HG03097 (cell line): ENCODE data around the gene CPM.

ENCODE experiments used
- ATAC-seq: cut with Tn5 transposase; IDR thresholded peaks from one replicate; pipeline ENCODE4 v1.9.1; 2021; ENCODE audit not compliant: unreplicated experiment, low FRiP score

CPM gene

DNA sequence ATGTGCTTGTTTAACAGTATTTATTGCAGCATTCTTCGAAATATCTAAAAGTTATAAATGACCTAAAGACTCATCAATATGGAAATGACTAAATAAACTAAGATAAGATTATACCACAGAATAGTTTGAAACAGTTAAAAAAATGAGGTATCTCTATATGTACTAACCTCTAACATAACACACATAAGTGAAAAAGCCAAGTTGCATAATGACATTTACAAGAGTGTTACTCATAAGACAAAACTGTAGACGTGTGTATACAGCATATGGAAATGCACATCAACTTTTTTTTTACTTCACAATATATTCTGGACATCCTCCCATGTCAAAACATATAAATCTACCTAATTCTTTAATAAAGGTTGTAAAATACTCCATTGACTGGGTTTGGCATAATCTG, 22.8 kb downstream of the CPM start:
- ATAC-seq: no peak

DNA sequence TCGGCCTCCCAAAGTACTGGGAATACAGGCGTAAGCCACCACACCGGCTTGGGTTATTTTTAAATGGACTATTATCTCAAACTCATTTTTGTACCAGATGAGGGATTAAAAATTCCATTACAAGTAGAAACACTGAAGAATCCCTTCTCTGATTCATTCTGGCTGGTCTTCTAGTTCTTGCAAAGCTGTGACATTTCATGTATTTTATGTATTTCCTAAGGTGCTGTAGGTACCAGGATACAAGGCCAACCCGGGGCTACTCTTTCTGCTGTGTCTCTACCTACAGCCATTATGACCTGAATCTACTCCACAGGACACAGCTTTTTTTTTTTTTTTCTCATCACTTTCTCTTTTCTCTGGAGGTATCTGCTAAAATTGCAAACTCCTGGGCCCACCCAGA, 24.9 kb downstream of the CPM start:
- no peak for ATAC-seq

DNA sequence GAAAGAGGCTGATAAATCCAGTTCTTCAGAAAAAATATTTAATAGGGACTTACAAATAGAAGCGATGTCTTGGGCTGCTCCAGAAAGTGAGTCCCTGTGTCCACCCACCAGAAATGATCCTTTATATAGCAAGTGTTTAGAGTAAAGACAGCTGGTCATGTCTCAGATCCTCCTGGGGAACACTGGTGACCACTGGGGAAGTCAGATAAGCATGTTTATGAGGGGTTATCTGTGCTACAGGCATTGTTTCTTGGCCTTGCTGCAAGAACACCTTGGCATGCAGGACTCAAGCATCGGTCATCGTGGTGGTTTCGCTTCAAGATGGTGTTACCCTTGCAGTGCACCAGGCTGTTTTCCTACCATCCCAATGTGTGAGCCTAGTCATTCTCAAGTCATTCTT, 27.2 kb downstream of the CPM start:
- ATAC-seq: no peak

DNA sequence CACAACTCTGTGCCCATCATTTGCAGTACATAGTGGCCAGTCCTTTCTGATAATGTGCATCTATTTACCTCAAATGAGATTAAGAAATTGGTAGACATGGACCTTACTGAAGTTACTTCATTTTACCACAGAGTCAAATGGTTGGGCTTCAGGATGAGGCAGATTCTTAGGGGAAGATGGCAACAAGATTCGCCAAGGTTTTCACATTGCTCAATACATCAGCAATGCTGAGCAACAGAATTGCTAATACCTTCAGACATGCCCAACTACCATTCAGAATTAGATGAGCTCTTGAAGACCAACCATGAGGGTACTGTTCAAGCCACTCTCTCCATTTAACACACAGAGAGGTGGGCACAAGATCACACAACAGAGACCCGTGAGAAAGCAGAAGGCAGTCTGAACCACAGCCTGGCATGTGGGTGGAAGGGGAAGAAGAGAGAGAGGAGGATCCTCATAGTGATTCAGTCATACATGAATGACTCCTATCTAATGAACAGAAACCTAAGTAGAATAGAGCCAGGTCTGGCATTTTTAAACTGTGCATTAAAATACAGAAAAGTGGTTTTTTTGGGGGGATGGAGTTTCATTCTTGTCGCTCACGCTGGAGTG, 28.5 kb downstream of the CPM start:
- no peak for ATAC-seq

DNA sequence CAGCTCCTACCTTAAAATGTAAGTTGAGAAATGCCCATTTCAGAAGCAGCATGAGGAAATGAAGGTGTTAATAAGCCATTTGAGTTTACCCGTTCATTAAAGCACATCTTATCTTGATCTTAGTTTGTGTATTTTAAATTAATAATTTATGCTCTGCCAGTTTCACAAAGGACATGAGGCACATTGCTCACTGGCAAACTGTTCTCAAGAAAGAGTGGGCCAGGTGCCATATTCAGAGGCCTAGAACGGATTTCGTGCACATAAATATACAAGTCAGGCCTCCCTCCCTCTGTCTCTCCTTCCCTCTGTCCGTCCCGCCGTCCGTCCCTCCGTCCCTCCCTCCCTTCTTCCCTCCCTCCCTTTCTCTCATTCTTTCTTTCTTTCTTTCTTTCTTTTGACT, 29.5 kb downstream of the CPM start:
- ATAC-seq: no peak

DNA sequence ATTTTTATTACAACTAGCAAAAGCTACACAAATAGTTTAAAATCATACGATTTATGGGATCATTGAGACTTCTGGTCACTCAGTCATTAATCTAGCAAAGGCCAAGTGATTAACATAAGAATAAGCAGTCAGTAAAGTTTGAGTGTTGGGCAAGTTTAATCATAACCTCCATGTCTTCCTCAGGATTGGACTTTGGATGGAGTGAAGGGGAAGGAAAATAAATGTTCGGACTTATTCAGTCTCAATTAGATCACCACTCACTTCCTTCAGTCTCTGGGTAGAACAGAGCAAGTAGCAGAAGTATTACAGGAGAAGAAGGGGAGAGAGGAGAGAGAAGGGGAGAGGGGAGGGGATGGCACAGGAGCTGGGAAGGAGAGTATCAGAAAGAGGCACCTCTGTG, 31.4 kb downstream of the CPM start:
- ATAC-seq: no peak

DNA sequence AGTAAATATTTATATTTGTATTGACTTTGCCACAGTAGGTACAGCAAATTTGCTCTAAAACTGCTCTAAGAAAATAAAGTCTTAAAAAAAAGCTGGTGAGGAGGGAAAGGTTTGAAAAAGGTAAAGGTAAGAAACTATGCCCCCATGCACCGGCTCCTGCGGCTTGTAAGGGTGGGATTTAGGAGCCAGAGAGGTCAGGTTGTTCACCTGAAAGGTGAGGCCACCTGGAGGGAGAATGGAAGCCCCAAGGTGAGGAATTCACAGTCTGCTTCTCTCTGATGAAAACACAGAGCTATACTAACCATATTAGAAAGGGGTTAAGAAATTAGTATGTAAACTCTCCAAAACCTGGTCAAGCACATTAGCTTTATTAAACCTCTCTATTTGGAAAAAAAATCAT, 31.8 kb downstream of the CPM start:
- ATAC-seq: no peak

DNA sequence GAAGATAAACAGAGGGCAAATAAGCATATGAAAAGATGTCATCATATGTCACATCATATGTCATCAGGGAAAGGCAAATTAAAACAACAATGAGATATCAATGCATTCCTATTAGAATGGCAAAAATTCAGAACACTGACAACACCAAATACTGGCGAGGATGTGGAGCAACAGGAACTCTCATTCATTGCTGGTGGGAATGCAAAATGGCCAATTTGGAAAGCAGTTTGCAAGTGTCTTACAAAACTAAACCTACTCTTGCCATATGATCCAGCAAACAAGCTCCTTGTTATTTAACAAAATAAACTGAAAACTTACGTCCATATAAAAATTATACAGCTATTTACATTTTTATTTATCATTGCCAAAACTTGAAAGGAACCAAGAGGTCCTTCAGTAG, 32.7 kb downstream of the CPM start:
- ATAC-seq: no peak

DNA sequence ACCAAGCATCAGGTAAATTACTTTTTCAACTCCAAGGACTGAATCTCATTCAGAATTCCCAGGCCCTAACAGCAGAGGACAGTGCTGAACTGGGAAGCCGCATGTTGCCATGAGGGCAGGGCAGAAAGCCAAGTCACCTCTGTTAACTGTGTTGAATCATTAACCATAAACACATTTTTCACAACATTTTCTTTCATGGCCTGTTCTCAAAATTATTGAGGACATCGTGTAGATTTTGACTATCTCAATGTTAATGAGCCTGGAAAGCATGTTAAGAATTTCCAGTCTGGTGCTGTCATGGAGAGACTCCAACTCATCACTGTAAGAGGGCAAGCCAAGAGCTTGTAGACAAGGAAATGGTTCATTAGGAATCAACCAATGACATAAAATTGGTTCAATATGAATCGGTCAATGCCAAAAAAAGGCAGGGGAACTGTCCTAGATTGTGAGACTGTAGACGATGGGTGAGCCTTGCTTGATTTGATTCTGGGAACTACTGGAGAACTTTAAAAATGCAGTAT, 33.7 kb downstream of the CPM start:
- ATAC-seq: no peak

DNA sequence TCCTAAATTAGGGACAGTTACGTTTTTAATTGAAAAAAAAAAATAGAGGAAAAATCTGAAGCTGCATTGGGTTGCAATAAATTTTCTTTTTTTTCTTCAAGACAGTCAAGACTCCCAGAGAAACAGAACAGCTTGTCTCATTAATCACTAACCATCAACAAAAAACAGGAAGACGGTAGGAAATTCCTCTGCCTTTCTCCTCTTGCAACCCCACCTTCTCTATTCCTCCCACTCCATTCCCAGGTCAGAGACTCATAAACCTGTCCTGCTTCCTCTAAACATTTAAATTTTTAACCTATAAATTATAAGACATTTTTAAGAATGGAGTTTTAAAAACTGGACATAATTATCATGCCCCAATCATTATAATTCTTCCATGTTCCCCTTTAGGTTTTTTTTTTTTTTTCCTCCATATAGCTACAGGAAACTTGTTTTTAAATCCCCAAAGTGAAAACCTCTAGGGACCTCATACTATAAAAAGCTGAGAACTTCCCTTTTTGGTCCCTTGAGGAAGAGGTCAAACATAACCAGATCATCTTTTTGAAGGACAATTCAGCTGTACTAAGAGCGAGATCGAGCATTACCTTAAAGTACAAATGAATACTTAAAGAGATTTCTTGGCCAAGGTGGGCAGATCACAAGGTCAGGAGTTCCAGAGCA, 36.0 kb downstream of the CPM start:
- no peak for ATAC-seq

DNA sequence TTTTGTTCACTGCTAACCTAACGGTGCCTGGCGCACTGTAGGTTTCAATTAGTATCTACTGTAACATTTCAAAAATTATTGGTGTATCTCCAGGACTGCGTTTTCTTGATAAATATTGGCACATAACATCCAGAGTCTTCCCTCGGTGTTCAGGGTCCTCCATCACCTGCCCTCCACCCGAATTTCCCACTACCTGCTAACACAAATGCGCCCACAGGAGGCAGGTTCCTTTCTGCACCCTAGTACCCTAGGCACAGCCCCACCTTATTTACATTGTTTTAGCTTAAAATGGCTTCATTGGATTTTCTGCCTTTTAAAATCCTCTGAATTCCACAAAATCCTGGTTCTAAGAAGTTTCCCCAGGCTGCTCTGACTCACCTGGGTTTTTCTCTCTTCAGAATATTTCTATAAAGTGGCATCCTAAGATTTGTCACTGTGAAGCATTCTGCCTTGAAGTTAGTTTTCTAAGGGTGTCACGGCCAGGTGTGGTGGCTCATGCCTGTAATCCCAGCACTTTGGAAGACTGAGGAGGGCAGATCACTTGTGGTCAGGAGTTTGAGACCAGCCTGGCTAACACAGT, 38.6 kb downstream of the CPM start:
- no peak for ATAC-seq

DNA sequence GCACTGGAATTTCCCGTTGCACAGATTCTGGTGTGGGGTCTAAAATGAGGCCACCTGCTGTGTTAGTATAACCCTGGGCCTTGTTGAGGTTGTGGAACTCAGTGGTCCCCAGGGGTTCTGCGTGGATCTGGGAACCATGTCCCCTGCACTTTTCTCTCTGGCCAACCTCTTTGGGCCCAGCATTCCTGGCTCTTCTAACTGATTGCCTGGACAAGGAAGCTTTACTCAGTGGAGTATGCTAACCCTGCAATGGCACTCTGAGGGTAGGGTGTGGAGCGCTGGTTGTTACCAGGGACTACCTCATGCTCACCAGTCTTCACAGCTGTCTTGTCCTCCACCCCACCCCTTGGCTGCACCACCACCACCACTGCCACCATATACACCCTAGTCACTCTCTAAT, 39.2 kb downstream of the CPM start:
- ATAC-seq: no peak

DNA sequence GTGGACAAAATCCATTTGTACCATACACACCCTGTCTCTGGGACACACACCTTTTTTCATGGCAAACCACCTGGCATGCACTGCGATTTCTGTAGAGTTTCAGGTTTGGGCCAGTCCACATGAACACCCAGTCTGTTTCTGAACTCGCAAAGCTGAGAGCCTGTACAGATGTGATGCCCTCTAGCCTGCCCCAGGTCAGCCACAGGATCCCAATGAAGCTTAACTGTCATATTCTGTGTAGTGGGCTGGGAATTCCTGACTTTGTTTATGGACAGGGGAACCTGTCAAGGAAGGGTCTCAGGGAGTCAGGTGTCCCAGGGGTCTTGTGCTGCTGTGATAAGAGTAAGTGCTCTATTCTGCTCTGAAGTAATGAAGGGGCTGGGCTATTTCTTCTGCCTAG, 39.8 kb downstream of the CPM start:
- no peak for ATAC-seq

DNA sequence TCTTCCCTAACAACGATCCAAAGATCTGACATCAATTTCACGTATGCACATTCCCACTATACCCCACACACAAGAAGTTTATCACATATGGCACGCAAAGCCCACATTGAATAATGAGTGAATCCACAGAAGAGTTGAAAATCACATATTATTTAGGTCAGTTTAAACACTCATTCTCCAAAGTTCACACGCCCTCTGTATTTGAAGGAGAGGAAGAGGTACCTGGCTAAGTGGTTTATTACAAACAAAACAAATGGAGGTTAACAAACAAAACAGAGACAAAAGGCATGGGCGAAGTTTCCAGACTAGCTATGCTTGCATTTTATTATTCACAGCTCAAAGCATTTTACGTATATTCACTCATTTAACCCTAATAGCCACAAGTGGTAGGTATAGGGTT, 41.8 kb downstream of the CPM start:
- ATAC-seq: no peak

DNA sequence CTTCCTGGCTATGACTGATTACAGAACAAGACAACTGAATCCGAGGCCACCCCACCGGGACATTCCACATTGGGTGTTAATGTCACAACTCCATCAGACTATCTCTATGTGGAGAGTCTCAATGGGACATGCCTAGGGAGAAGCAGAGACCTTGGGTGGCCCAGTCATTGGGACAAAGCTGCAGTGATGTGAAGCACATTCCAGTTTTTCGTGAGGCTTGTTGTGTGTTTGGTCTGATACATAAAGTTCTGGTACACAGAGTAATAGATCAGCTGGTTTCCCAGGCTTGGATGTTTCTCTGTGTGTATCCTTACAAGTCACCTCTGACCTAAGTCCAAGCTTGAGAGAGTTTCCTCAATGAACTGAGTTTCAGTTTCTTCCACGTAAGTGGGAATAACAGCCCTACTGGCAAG, 42.3 kb downstream of the CPM start:
- ATAC-seq: no peak

DNA sequence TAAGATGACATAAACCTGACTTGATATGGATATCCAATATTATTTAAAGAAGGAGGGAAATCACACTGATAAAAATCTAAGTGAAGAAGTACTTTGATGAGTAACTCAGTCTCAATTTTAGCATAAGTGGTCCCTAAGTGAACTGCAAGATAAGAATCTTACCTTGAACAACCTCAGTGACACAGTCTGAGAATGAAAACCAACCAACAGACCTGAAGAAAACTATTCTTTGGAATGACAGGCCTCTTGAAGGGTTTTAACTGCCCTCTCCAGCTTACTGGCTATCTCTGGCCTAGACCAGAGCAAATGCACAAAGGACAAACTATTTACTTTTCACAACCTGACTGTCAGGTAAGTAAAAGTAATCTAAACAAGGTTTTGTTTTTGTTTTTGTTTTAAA, 44.7 kb downstream of the CPM start:
- ATAC-seq: no peak

DNA sequence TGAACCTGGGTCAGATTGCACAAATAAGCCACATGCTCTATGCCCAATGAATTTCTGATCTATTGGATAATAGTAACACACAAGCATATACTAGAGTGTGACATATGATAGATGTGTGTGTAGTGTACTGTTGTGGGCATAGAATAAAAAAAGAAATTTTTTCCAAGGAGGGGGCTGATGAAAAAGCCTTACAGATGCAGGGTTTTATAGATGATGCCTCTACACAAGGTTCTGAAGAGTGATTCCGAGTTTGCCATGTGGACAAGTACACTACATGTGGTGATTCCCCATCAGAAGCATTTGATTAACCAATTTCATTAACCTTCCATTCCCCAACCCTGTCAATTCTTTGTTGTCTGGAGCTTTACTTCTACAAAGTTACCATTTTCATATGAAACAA, 45.3 kb downstream of the CPM start:
- no peak for ATAC-seq

DNA sequence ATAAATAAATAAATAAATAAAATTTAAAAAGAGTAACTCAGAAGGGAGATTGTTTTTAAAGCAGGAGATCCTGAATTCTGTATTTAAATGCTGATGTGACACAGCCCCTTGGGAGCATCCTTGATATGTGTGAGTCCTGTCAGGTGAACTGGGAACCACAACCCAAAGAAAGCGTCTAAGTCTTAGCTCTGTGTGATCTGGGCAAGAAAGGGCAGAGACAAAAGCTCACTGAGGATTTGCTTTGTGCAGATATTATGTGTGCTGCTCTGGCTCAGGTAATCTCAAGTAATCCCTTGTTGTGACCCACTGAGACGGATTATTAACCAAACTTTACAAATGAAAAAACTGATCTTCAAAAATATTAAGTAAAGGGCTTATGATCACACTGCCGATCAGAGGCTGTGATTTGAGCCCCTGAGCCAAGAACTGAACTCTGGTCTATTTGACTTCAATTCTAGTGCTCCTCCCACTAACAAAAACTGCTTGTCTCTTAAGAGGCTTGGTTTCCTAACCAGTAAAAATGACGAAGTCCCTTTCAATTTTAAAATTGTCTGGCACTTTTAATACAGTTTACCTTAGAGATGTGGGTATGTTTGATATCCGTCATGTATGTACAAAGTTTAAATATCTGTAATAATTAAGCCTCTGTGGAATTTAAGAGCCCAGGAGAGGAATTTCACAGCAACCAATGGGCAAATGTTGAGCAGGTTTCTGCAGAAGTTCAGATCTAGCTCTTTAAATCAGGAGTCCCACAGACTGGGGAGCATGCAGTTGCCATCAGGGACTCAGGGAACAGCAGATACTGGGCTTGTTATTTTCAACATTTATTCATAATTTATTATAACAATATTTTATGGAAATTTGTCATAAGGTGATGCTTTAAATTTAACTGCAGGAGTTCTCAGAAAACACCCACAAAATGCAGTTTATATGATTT, 46.1 kb downstream of the CPM start:
- no peak for ATAC-seq

DNA sequence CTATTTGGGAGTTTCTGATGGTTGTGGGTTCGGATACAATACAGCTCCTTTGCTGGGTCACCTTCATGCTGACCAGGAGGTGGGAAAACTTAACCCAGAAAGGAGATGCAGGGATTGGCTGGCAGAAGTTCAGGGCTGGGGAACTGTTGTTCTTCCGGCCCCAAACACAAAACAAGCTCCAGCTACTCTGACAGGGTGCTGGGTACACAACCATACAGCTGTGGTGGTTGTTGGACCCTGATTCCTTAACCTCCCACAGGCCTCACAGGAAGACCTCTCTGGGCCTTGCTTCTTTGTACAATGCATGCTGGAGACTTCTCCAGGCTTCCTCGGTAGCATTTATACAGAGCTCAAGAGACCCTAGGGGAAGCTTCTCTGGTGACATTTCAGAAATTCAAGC, 47.6 kb downstream of the CPM start:
- no peak for ATAC-seq

DNA sequence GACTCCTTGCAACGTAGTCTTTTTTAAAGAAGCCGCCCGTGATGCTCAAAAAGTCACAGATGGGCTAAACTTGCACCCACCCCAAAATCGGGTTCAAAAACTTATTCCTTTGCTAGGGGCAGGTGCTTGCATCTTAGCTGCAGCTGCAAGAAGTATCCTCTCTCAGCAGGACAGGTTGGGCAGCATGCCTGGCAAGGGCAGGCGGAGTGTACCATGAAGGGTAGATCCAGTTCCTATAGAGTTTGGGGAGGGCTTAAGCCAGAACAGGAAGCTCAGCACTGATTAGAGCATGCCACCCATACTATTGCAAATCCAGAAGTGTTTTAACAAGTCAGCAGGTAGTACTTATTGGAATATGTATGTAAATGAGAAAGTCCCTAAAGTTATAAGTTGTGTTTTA, 48.7 kb downstream of the CPM start:
- no peak for ATAC-seq

DNA sequence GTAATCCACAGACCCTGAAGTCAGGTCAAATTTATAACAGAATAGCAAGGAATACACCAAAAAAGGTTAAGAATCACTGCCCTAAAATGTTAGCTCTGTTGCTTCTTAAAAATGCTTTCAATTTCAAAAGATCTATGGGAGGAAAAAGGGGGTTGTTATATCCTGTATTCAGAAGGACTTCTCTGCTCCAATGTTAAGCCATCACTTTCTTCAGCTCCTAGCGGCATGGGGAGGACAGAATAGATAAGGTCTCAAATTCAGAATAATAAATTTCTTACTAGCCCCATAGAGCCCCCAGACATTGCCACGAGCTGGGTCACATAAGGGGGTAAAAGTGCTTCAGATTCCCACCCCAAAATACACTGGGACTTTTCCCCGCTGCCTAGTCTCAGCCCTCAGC, 49.8 kb downstream of the CPM start:
- ATAC-seq: no peak
